ENCODE measurements around the gene APPBP2. TPM values are rescaled to one million over a fixed set of nuclear protein-coding genes. Genes with fewer than 3 reads are reported as not detected.
"Not testable (repeated sequence)": the region's sequence is repeated elsewhere in the genome, so short reads cannot be mapped to it uniquely, and the experiment has no call there.

The APPBP2 gene
- total RNA-seq, 1 donor from 2014 or later = 46.8 TPM

DNA sequence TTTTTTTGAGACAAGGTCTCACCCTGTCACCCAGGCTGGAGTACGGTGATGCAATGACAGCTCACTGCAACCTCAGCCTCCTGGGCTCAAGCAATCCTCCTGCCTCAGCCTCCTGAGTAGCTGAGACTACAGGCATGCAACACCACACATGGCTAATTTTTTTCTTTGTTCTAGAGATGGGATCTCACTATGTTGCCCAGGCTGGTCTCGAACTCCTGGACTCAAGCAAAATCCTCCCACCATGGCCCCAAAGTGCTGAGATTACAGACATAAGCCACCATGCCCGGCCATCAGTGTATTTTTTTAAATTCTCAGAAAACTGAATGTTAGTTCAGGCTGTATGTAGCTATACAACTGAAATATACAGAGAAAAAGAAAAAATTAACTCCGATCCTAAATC is 6.2 kb downstream of the APPBP2 start:
- H3K27ac Mint-ChIP-seq (ENCODE audit: unreplicated experiment) = no peak overlapping the region
- TF ChIP-seq, protein P1, sequence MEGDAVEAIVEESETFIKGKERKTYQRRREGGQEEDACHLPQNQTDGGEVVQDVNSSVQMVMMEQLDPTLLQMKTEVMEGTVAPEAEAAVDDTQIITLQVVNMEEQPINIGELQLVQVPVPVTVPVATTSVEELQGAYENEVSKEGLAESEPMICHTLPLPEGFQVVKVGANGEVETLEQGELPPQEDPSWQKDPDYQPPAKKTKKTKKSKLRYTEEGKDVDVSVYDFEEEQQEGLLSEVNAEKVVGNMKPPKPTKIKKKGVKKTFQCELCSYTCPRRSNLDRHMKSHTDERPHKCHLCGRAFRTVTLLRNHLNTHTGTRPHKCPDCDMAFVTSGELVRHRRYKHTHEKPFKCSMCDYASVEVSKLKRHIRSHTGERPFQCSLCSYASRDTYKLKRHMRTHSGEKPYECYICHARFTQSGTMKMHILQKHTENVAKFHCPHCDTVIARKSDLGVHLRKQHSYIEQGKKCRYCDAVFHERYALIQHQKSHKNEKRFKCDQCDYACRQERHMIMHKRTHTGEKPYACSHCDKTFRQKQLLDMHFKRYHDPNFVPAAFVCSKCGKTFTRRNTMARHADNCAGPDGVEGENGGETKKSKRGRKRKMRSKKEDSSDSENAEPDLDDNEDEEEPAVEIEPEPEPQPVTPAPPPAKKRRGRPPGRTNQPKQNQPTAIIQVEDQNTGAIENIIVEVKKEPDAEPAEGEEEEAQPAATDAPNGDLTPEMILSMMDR (IDR thresholded peaks at IDR 0.05; ENCODE audit: partially characterized antibody, unreplicated experiment) = no peak
- H3K27me3 Mint-ChIP-seq (ENCODE audit: unreplicated experiment) = no peaks in the 10 kb centered on the region
- peaks cover 2% of the 10 kb centered on the region for H3K4me1 Mint-ChIP-seq (ENCODE audit: low read depth, unreplicated experiment)
- H3K36me3 Mint-ChIP-seq (ENCODE audit: unreplicated experiment) = no peaks in the 10 kb centered on the region
- H3K9me3 Mint-ChIP-seq (ENCODE audit: unreplicated experiment) = no peaks in the 10 kb centered on the region
- DNase-seq = no peak
- H3K4me3 Mint-ChIP-seq (ENCODE audit: unreplicated experiment) = no peak overlapping the region

DNA sequence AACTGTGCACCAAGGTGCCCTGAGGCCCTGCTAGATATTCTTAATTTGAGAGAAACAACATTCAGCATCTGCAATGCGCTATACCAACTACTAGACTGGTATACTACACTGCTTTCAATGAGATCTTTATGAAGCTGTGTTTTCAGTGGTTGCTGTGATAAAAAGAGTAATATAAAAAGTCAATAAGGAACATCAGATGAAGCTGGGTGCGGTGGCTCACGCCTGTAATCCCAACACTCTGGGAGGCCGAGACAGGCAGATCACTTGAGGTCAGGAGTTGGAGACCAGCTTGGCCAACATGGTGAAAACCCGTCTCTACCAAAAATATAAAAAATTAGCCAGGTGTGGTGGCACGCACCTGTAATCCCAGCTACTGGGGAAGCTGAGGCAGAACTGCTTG is 10.4 kb downstream of the APPBP2 start:
- H3K27ac Mint-ChIP-seq (ENCODE audit: unreplicated experiment); H3K4me3 Mint-ChIP-seq (ENCODE audit: unreplicated experiment): not testable (repeated sequence)

DNA sequence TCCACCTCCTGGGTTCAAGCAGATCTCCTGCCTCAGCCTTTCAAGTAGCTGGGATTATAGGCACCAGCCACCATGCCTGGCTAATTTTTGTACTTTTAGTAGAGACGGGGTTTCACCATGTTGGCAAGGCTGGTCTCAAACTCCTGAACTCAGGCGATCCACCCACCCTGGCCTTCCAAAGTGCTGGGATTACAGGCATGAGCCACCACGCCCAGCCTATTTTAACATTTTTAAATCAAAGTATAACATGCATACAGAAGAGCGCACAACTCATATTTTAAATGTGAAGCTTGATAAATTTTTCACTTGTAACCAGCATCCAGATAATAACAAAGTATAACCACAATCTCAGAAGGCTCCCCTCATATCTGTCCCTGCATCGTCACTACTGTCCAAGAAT is 10.8 kb downstream of the APPBP2 start:
- DNase-seq; H3K4me1 Mint-ChIP-seq (ENCODE audit: low read depth, unreplicated experiment); H3K27me3 Mint-ChIP-seq (ENCODE audit: unreplicated experiment); H3K9me3 Mint-ChIP-seq (ENCODE audit: unreplicated experiment); H3K27ac Mint-ChIP-seq (ENCODE audit: unreplicated experiment); H3K4me3 Mint-ChIP-seq (ENCODE audit: unreplicated experiment); H3K36me3 Mint-ChIP-seq (ENCODE audit: unreplicated experiment): not testable (repeated sequence)

More for the DNA sequence above, 10.4 kb downstream of the APPBP2 start:
- H3K4me1 Mint-ChIP-seq (ENCODE audit: low read depth, unreplicated experiment); H3K9me3 Mint-ChIP-seq (ENCODE audit: unreplicated experiment); H3K27me3 Mint-ChIP-seq (ENCODE audit: unreplicated experiment); H3K36me3 Mint-ChIP-seq (ENCODE audit: unreplicated experiment); DNase-seq: not testable (repeated sequence)

DNA sequence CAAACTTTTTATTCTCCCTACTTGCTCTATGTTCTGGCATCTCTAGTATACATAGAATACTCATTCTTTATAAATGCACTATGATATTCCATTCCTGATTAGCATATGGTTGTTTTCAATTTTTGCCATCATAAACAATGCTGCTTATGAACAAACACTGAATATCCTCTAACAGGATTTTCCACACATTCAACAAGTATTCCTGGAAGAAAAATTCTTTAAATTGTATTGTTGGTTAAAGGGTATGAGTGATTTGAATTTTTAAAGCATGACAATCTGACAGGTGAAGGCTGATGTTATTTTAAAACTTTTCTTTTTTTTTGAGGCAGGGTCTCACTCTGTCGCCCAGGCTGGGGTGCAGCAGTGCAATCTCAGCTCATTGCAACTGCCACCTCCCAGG is 11.5 kb downstream of the APPBP2 start:
- no peaks in the 10 kb centered on the region for H3K36me3 Mint-ChIP-seq (ENCODE audit: unreplicated experiment)
- TF ChIP-seq, protein P1 (IDR thresholded peaks at IDR 0.05; ENCODE audit: partially characterized antibody, unreplicated experiment) = no peak
- no peak overlapping the region for H3K4me3 Mint-ChIP-seq (ENCODE audit: unreplicated experiment)
- H3K4me1 Mint-ChIP-seq (ENCODE audit: low read depth, unreplicated experiment) = no peaks in the 10 kb centered on the region
- H3K9me3 Mint-ChIP-seq (ENCODE audit: unreplicated experiment) = no peaks in the 10 kb centered on the region
- H3K27ac Mint-ChIP-seq (ENCODE audit: unreplicated experiment) = no peak overlapping the region
- DNase-seq = no peak
- H3K27me3 Mint-ChIP-seq (ENCODE audit: unreplicated experiment) = no peaks in the 10 kb centered on the region

DNA sequence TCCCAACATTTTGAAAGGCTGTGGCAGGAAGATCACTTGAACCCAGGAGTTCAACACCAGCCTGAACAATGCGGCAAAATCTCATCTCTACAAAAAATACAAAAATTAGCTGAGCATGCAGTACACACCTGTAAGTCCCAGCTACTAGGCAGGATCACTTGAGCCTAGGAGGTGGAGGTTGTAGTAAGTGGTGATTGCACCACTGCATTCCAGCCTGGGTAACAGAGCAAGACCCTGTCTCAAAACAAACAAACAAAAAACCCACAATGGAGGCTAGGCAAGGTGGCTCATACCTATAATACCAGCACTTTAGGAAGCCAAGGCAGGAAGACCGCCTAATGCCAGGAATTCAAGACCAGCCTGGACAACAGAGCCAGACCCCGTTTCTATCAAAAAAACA is 12.0 kb downstream of the APPBP2 start:
- H3K9me3 Mint-ChIP-seq (ENCODE audit: unreplicated experiment) = no peaks in the 10 kb centered on the region
- TF ChIP-seq, protein P1 (IDR thresholded peaks at IDR 0.05; ENCODE audit: partially characterized antibody, unreplicated experiment) = no peak
- H3K4me1 Mint-ChIP-seq (ENCODE audit: low read depth, unreplicated experiment) = no peaks in the 10 kb centered on the region
- no peaks in the 10 kb centered on the region for H3K36me3 Mint-ChIP-seq (ENCODE audit: unreplicated experiment)
- H3K27ac Mint-ChIP-seq (ENCODE audit: unreplicated experiment) = no peak overlapping the region
- no peaks in the 10 kb centered on the region for H3K27me3 Mint-ChIP-seq (ENCODE audit: unreplicated experiment)
- DNase-seq = no peak
- H3K4me3 Mint-ChIP-seq (ENCODE audit: unreplicated experiment) = no peak overlapping the region

DNA sequence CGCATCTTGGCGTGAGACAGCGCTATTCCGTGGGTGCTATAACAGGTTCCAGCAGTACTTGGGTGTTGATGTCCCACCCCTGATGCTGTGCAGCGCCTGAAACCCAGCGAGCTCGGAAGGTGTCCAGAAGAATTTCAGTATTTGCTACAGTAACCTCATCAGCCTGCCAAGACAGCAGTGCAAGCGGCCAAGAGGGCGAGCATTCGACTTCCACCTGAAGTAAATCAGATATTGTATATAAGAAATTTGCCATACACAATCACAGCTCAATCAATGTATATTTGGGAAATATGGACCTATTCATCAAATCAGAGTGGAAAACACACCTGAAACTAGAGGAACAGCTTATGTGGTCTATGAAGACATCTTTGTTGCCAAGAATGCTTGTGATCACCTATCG is 13.0 kb downstream of the APPBP2 start:
- no peak overlapping the region for H3K27ac Mint-ChIP-seq (ENCODE audit: unreplicated experiment)
- H3K4me3 Mint-ChIP-seq (ENCODE audit: unreplicated experiment) = no peak overlapping the region
- H3K9me3 Mint-ChIP-seq (ENCODE audit: unreplicated experiment) = no peaks in the 10 kb centered on the region
- DNase-seq = no peak
- no peaks in the 10 kb centered on the region for H3K36me3 Mint-ChIP-seq (ENCODE audit: unreplicated experiment)
- no peaks in the 10 kb centered on the region for H3K27me3 Mint-ChIP-seq (ENCODE audit: unreplicated experiment)
- no peaks in the 10 kb centered on the region for H3K4me1 Mint-ChIP-seq (ENCODE audit: low read depth, unreplicated experiment)
- TF ChIP-seq, protein P1 (IDR thresholded peaks at IDR 0.05; ENCODE audit: partially characterized antibody, unreplicated experiment) = no peak

Data from glutamatergic neuron (in vitro differentiated cells).